NCI-H2196 (cell line): ENCODE measurements around the gene DBF4B.
"Not testable (repeated sequence)": the region's sequence is repeated elsewhere in the genome, so short reads cannot be mapped to it uniquely, and the experiment has no call there.

Experiments used
- DNase-seq: peaks from one replicate; lab custom pipeline; 2025; ENCODE audit not compliant: unreplicated experiment; lab: John Stamatoyannopoulos, UW

DBF4B gene

GRCh38 chr17:44726121-44726520, 17.7 kb downstream of the DBF4B start:
- not testable (repeated sequence) for DNase-seq

- DNase-seq, result peak; percentile 15
These were observed 25.3 kb downstream of the DBF4B start for GRCh38 chr17:44733753-44734152.

- no peak for DNase-seq
These were observed 25.8 kb downstream of the DBF4B start for GRCh38 chr17:44734272-44734671.

- DNase-seq, result no peak
These were observed 28.2 kb downstream of the DBF4B start for GRCh38 chr17:44736551-44737240.

GRCh38 chr17:44738214-44738906, 29.9 kb downstream of the DBF4B start:
- no peak for DNase-seq

- no peak for DNase-seq
These were observed 32.9 kb downstream of the DBF4B start for GRCh38 chr17:44741316-44741715.

GRCh38 chr17:44745301-44745700, 36.8 kb downstream of the DBF4B start:
- no peak for DNase-seq

GRCh38 chr17:44745738-44746137, 37.3 kb downstream of the DBF4B start:
- not testable (repeated sequence) for DNase-seq

- no peak for DNase-seq
These were observed 39.1 kb downstream of the DBF4B start for GRCh38 chr17:44747566-44747965.

- no peak for DNase-seq
These were observed 40.9 kb downstream of the DBF4B start for GRCh38 chr17:44749076-44749979.

- DNase-seq, result no peak
These were observed 41.5 kb downstream of the DBF4B start for GRCh38 chr17:44749980-44750318.

- DNase-seq, result no peak
These were observed 42.9 kb downstream of the DBF4B start for GRCh38 chr17:44751331-44751730.

GRCh38 chr17:44751806-44752205, 43.3 kb downstream of the DBF4B start:
- no peak for DNase-seq

- DNase-seq, result no peak
These were observed 44.7 kb downstream of the DBF4B start for GRCh38 chr17:44752953-44753861.

GRCh38 chr17:44754276-44754675, 45.8 kb downstream of the DBF4B start:
- DNase-seq, result no peak

GRCh38 chr17:44755180-44755579, 46.7 kb downstream of the DBF4B start:
- DNase-seq, result not testable (repeated sequence)

GRCh38 chr17:44757045-44757917, 48.8 kb downstream of the DBF4B start:
- no peak for DNase-seq

- no peak for DNase-seq
These were observed 49.5 kb downstream of the DBF4B start for GRCh38 chr17:44757918-44758413.

GRCh38 chr17:44758414-44759085, 50.1 kb downstream of the DBF4B start, which contains the start of gene ADAM11:
Gene ADAM11 (plus strand): TSS chr17:44758988. CDS start chr17:44759200, 212 bp downstream.
- DNase-seq, result no peak
